Measurements from ENCODE around the gene ITPKC.
A peak's percentile ranks its signal among the peaks of the same experiment; 100 is the strongest.

ITPKC gene

DNA sequence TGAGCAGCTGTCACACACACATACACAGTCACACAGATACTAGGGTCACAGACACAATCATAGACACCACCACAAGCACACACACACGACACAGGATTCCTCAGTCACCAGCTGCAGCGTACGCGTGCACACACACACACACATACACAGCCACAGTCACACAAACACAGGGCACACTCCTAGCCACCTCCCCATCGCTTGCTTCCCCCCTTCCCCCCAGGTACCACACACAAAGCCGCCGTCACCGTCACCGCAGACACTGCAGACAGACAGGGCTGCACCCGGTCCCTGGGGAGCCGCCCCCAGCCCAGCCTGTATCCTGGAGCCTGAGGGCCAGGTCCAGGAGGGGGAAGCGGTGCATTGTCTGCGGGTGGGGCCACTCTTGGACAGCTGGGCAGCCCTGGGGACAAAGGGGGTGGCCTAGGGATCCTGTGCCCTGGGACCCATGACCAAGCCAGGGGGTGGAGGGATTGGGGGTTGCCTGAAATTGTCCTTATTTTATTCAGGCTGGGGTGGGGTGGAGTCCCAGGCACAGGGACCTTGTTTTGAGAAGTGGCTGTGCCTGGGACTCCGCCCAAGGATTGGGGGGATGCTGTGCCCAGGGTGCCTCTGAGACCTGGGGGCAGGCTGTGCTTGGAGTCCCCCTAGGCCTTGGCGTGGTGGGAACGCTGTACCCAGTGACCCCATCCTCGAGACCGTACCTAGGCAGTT, 27.4 kb upstream of the ITPKC start:
- TF ChIP-seq EGR1 (IDR thresholded peaks at IDR 0.05): no peak
- no peak for TF ChIP-seq NFIC (IDR thresholded peaks at IDR 0.05)
- TF ChIP-seq TCF12 (IDR thresholded peaks at IDR 0.05; ENCODE audit: low read depth): no peak
- TF ChIP-seq EP300 (IDR thresholded peaks at IDR 0.05; ENCODE audit: borderline replicate concordance): no peak
- TF ChIP-seq, protein P1, sequence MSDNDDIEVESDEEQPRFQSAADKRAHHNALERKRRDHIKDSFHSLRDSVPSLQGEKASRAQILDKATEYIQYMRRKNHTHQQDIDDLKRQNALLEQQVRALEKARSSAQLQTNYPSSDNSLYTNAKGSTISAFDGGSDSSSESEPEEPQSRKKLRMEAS (IDR thresholded peaks at IDR 0.05): no peak
- TF ChIP-seq, protein P2, sequence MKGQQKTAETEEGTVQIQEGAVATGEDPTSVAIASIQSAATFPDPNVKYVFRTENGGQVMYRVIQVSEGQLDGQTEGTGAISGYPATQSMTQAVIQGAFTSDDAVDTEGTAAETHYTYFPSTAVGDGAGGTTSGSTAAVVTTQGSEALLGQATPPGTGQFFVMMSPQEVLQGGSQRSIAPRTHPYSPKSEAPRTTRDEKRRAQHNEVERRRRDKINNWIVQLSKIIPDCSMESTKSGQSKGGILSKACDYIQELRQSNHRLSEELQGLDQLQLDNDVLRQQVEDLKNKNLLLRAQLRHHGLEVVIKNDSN (IDR thresholded peaks at IDR 0.05): no peak
- TF ChIP-seq, protein P3, sequence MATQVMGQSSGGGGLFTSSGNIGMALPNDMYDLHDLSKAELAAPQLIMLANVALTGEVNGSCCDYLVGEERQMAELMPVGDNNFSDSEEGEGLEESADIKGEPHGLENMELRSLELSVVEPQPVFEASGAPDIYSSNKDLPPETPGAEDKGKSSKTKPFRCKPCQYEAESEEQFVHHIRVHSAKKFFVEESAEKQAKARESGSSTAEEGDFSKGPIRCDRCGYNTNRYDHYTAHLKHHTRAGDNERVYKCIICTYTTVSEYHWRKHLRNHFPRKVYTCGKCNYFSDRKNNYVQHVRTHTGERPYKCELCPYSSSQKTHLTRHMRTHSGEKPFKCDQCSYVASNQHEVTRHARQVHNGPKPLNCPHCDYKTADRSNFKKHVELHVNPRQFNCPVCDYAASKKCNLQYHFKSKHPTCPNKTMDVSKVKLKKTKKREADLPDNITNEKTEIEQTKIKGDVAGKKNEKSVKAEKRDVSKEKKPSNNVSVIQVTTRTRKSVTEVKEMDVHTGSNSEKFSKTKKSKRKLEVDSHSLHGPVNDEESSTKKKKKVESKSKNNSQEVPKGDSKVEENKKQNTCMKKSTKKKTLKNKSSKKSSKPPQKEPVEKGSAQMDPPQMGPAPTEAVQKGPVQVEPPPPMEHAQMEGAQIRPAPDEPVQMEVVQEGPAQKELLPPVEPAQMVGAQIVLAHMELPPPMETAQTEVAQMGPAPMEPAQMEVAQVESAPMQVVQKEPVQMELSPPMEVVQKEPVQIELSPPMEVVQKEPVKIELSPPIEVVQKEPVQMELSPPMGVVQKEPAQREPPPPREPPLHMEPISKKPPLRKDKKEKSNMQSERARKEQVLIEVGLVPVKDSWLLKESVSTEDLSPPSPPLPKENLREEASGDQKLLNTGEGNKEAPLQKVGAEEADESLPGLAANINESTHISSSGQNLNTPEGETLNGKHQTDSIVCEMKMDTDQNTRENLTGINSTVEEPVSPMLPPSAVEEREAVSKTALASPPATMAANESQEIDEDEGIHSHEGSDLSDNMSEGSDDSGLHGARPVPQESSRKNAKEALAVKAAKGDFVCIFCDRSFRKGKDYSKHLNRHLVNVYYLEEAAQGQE (IDR thresholded peaks at IDR 0.05; ENCODE audit: low read depth): no peak
- TF ChIP-seq YY1 (IDR thresholded peaks at IDR 0.05; ENCODE audit: low read depth): no peak
- TF ChIP-seq CEBPB (IDR thresholded peaks at IDR 0.05): no peak
- no peak for TF ChIP-seq RAD21 (IDR thresholded peaks at IDR 0.05; ENCODE audit: low read depth)
- TF ChIP-seq CREB1 (IDR thresholded peaks at IDR 0.05; ENCODE audit: low read depth): no peak
- TF ChIP-seq FOXM1 (IDR thresholded peaks at IDR 0.05; ENCODE audit: borderline replicate concordance, low read depth): no peak
- no peak for TF ChIP-seq TEAD4 (IDR thresholded peaks at IDR 0.05)
- TF ChIP-seq ZBTB7A (IDR thresholded peaks at IDR 0.05; ENCODE audit: low read depth): no peak

DNA sequence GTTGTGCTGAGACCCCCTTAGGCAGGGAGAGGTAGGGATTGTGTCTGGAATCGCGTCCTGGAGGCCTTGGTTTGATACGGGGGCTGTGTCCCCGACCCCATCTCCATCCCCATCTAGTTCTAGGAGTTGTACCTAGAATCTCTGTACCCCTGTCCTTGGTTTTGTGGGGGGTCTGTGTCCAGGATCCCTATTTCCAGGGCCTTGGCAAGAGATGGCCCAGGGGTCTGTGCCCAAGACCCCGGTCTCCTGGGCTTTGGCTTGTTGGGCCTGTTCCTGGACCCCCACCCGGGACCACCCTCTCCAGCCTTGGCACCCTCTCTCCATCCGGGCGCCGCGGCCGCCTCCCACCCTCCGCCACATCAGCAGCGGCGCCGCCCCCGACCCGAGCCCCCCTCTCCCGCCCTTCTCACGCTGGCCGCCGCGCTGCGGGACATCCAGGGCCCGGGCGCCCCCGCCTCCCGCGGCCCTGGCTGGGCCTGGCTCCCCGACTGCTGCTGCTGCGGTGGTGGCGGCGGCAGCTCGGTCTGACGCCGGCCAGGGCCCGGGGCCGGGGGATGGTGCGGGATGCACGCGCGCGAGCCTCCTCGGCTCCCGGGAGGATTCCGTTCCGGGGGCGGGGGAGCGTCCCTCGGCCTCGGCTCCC, 26.7 kb upstream of the ITPKC start, which contains the start of gene NUMBL:
TSS of gene NUMBL (minus strand) at position 602 of the 643 bp plus-strand sequence. CDS start at position 434, 168 bp downstream.
- TF ChIP-seq FOXM1 (IDR thresholded peaks at IDR 0.05; ENCODE audit: borderline replicate concordance, low read depth) (no peak), CREB1 (IDR thresholded peaks at IDR 0.05; ENCODE audit: low read depth) (no peak), ZBTB7A (IDR thresholded peaks at IDR 0.05; ENCODE audit: low read depth) (peak; percentile 60; the same call in 1 of the 2 replicates), NFIC (IDR thresholded peaks at IDR 0.05) (no peak), RAD21 (IDR thresholded peaks at IDR 0.05; ENCODE audit: low read depth) (no peak)
- TF ChIP-seq, protein P1 (IDR thresholded peaks at IDR 0.05): no peak
- TF ChIP-seq, protein P3 (IDR thresholded peaks at IDR 0.05; ENCODE audit: low read depth): no peak

DNA sequence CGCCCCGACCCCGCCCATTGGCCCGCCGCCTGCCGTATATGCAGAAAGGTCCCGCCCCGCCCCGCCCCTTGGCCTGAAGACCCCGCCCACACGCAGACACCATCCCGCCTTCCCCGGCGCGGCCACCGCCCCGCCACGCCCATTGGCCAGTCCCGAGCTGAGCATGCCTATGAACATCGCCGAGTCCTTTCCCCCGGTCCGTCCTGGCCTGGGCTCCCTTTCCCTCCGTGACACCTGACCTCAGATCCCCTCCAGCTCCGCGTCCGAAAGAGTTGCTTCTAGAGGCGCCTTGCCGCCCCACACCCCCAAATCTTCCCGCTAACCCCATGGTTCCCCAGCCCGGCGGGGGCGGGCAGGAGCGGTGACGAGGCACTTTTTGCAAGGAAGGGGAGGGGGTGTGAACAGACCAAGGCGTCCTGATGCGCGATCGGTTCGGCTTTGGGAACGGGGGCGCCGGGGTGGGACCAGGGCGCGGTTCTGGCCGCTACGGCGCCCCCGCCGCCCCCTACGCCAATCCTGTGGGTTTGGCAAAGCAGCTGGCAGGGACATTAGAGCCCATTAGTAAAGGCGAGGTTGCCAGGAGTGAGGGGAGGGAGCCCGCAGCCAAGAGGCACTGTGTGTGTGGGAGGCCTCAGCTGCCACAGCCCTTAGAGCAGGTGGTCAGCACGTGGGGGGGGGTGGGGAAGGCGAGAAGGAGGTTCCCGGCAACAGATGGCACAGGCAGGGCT, 26.1 kb upstream of the ITPKC start:
- TF ChIP-seq, protein P3 (IDR thresholded peaks at IDR 0.05; ENCODE audit: low read depth): no peak
- TF ChIP-seq EGR1 (IDR thresholded peaks at IDR 0.05) (peak; percentile 60; the same call in 1 of the 2 replicates), TAF1 (IDR thresholded peaks at IDR 0.05; ENCODE audit: low read depth) (peak; percentile 63; the same call in 1 of the 2 replicates), RAD21 (IDR thresholded peaks at IDR 0.05; ENCODE audit: low read depth) (no peak), TCF12 (IDR thresholded peaks at IDR 0.05; ENCODE audit: low read depth) (no peak; the same call in 1 of the 2 replicates), EP300 (IDR thresholded peaks at IDR 0.05; ENCODE audit: borderline replicate concordance) (no peak), ZBTB7A (IDR thresholded peaks at IDR 0.05; ENCODE audit: low read depth) (peak; percentile 91), CEBPB (IDR thresholded peaks at IDR 0.05) (no peak), CREB1 (IDR thresholded peaks at IDR 0.05; ENCODE audit: low read depth) (no peak), YY1 (IDR thresholded peaks at IDR 0.05; ENCODE audit: low read depth) (no peak; the same call in 1 of the 2 replicates), FOXM1 (IDR thresholded peaks at IDR 0.05; ENCODE audit: borderline replicate concordance, low read depth) (no peak), TEAD4 (IDR thresholded peaks at IDR 0.05) (no peak), NFIC (IDR thresholded peaks at IDR 0.05) (no peak)
- TF ChIP-seq, protein P1 (IDR thresholded peaks at IDR 0.05): peak; percentile 68
- TF ChIP-seq, protein P2 (IDR thresholded peaks at IDR 0.05): no peak
